ENCODE measurements around the gene PLEKHH1.

PLEKHH1 gene

GRCh38 chr14:67562025-67562775 is 29.1 kb downstream of the PLEKHH1 start:
- Histone ChIP-seq H3K9ac (ENCODE audit: low read length) (no peak overlapping the region), H3K18ac (ENCODE audit: low read length) (no peak overlapping the region), H3K79me2 (ENCODE audit: control insufficient read depth, insufficient read depth, low read length) (no peaks in the 10 kb centered on the region), H3K27ac (ENCODE audit: low read depth, low read length) (no peak overlapping the region), H3K56ac (ENCODE audit: low read length) (no peak overlapping the region), H4K8ac (ENCODE audit: low read depth, low read length) (no peak overlapping the region), H3K27me3 (ENCODE audit: insufficient read depth, low read length, poor library complexity) (no peaks in the 10 kb centered on the region), H2BK120ac (ENCODE audit: low read depth, low read length) (no peak overlapping the region), H3K36me3 (ENCODE audit: control insufficient read depth, insufficient read depth, low read length) (no peaks in the 10 kb centered on the region), H3K4me2 (ENCODE audit: low read length) (no peak overlapping the region), H3K79me1 (ENCODE audit: low read length) (no peaks in the 10 kb centered on the region), H2BK5ac (ENCODE audit: low read length) (no peak overlapping the region), H2BK15ac (replicated peaks; ENCODE audit: low read depth) (no peak overlapping the region), H3K4me3 (ENCODE audit: low read length) (no peak overlapping the region), H4K5ac (ENCODE audit: low read length) (no peak overlapping the region), H3K4ac (ENCODE audit: low read depth, low read length) (no peak overlapping the region), H2AK5ac (ENCODE audit: low read length) (no peak overlapping the region), H3K23ac (ENCODE audit: low read length) (no peak overlapping the region), H3K4me1 (ENCODE audit: control insufficient read depth, low read depth, low read length) (no peaks in the 10 kb centered on the region)
- no peak for DNase-seq
- WGBS (ENCODE audit: extremely low coverage, insufficient coverage, low lambda C conversion rate) = no CpG with 5 or more reads among the region's 14 CpGs

DNA sequence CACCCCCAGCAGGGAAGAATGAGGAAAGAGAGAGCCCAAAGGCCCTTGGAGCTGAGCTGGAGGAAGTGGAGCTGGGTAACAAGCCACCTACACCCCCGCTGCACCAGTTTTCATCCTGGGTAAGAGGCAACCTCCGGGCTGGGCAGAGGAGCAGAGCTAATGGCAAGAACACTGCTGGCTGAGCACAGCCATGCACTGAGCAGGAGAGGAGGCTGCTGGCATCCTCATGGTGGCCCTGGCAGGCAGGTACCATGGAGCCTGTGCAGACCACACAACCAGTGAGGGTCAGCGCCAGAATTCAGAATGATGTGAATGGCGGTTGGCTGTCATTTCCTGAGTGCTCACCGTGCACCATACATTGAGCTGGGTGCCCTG is 29.7 kb downstream of the PLEKHH1 start:
- Histone ChIP-seq H3K79me2 (ENCODE audit: control insufficient read depth, insufficient read depth, low read length) (no peaks in the 10 kb centered on the region), H3K4me3 (ENCODE audit: low read length) (no peak overlapping the region), H3K18ac (ENCODE audit: low read length) (no peak overlapping the region), H3K27me3 (ENCODE audit: insufficient read depth, low read length, poor library complexity) (no peaks in the 10 kb centered on the region), H2BK5ac (ENCODE audit: low read length) (no peak overlapping the region), H3K27ac (ENCODE audit: low read depth, low read length) (no peak overlapping the region), H2AK5ac (ENCODE audit: low read length) (no peak overlapping the region), H4K8ac (ENCODE audit: low read depth, low read length) (no peak overlapping the region), H3K23ac (ENCODE audit: low read length) (no peak overlapping the region), H3K4me1 (ENCODE audit: control insufficient read depth, low read depth, low read length) (no peaks in the 10 kb centered on the region), H4K5ac (ENCODE audit: low read length) (no peak overlapping the region), H3K36me3 (ENCODE audit: control insufficient read depth, insufficient read depth, low read length) (no peaks in the 10 kb centered on the region), H2BK120ac (ENCODE audit: low read depth, low read length) (no peak overlapping the region), H2BK15ac (replicated peaks; ENCODE audit: low read depth) (no peak overlapping the region), H3K56ac (ENCODE audit: low read length) (no peak overlapping the region), H3K79me1 (ENCODE audit: low read length) (no peaks in the 10 kb centered on the region), H3K4me2 (ENCODE audit: low read length) (no peak overlapping the region), H3K9ac (ENCODE audit: low read length) (no peak overlapping the region), H3K4ac (ENCODE audit: low read depth, low read length) (no peak overlapping the region)
- no peak for DNase-seq
- no CpG with 5 or more reads among the region's 5 CpGs for WGBS (ENCODE audit: extremely low coverage, insufficient coverage, low lambda C conversion rate)

DNA sequence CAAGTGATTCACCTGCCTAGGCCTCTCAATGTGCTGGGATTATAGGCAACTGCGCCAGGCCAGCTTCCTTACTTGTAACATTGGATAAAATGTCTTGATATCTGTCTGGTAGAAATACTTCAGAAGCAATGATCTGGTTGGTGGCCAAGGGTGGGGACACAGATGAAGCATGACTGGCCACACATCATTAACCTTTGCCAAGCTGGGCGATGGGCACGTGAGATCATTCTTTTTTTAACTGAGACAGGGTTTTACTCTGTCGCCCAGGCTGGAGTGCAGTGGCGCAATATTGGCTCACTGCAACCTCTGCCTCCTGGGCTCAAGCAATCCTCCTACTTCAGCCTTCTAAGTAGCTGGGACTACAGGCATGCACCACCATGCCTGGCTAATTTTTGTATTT is 31.1 kb downstream of the PLEKHH1 start:
- no peak overlapping the region for H3K56ac ChIP-seq (ENCODE audit: low read length)
- H3K9ac ChIP-seq (ENCODE audit: low read length) = no peak overlapping the region
- no peak overlapping the region for H4K5ac ChIP-seq (ENCODE audit: low read length)
- no peak for DNase-seq
- H2BK120ac ChIP-seq (ENCODE audit: low read depth, low read length) = no peak overlapping the region
- no peak overlapping the region for H3K4me3 ChIP-seq (ENCODE audit: low read length)
- no peak overlapping the region for H3K18ac ChIP-seq (ENCODE audit: low read length)
- H3K79me2 ChIP-seq (ENCODE audit: control insufficient read depth, insufficient read depth, low read length) = no peaks in the 10 kb centered on the region
- no CpG with 5 or more reads among the region's 5 CpGs for WGBS (ENCODE audit: extremely low coverage, insufficient coverage, low lambda C conversion rate)
- H3K79me1 ChIP-seq (ENCODE audit: low read length) = no peaks in the 10 kb centered on the region
- H3K4me2 ChIP-seq (ENCODE audit: low read length) = no peak overlapping the region
- no peaks in the 10 kb centered on the region for H3K4me1 ChIP-seq (ENCODE audit: control insufficient read depth, low read depth, low read length)
- H4K8ac ChIP-seq (ENCODE audit: low read depth, low read length) = no peak overlapping the region
- H3K27ac ChIP-seq (ENCODE audit: low read depth, low read length) = no peak overlapping the region
- H3K23ac ChIP-seq (ENCODE audit: low read length) = no peak overlapping the region
- H2BK15ac ChIP-seq (replicated peaks; ENCODE audit: low read depth) = no peak overlapping the region
- no peaks in the 10 kb centered on the region for H3K27me3 ChIP-seq (ENCODE audit: insufficient read depth, low read length, poor library complexity)
- no peak overlapping the region for H2BK5ac ChIP-seq (ENCODE audit: low read length)
- no peak overlapping the region for H2AK5ac ChIP-seq (ENCODE audit: low read length)
- no peak overlapping the region for H3K4ac ChIP-seq (ENCODE audit: low read depth, low read length)
- H3K36me3 ChIP-seq (ENCODE audit: control insufficient read depth, insufficient read depth, low read length) = no peaks in the 10 kb centered on the region

DNA sequence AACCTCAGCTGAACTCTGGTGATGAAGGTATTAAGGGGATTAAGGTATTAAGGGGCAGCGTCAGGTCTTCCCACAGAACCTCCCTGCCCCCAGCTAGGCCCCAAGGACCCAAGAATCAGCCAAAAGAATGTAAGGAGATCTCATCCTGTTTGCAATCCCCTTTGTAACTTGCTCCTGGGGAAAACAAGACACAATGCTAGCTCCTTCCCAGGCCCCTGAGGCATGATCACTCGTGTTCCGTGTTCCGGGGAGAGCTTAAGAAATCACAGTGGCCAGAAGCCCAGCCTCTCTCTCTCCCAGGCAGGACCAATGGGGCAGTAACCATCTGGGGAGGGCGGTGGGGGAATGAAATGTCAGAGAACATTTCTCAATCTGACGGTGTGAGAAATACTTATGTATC is 33.8 kb downstream of the PLEKHH1 start:
- no peak overlapping the region for H3K4me2 ChIP-seq (ENCODE audit: low read length)
- no peaks in the 10 kb centered on the region for H3K79me2 ChIP-seq (ENCODE audit: control insufficient read depth, insufficient read depth, low read length)
- no peak overlapping the region for H2BK5ac ChIP-seq (ENCODE audit: low read length)
- DNase-seq = peak; percentile 57
- no peak overlapping the region for H3K9ac ChIP-seq (ENCODE audit: low read length)
- H3K36me3 ChIP-seq (ENCODE audit: control insufficient read depth, insufficient read depth, low read length) = no peaks in the 10 kb centered on the region
- no peak overlapping the region for H3K18ac ChIP-seq (ENCODE audit: low read length)
- H2BK120ac ChIP-seq (ENCODE audit: low read depth, low read length) = no peak overlapping the region
- no peak overlapping the region for H3K4ac ChIP-seq (ENCODE audit: low read depth, low read length)
- no peak overlapping the region for H4K8ac ChIP-seq (ENCODE audit: low read depth, low read length)
- no peaks in the 10 kb centered on the region for H3K79me1 ChIP-seq (ENCODE audit: low read length)
- H3K27ac ChIP-seq (ENCODE audit: low read depth, low read length) = no peak overlapping the region
- no peaks in the 10 kb centered on the region for H3K27me3 ChIP-seq (ENCODE audit: insufficient read depth, low read length, poor library complexity)
- H3K56ac ChIP-seq (ENCODE audit: low read length) = no peak overlapping the region
- no CpG with 5 or more reads among the region's 6 CpGs for whole genome bisulfite sequencing (ENCODE audit: extremely low coverage, insufficient coverage, low lambda C conversion rate)
- H4K5ac ChIP-seq (ENCODE audit: low read length) = no peak overlapping the region
- no peak overlapping the region for H2BK15ac ChIP-seq (replicated peaks; ENCODE audit: low read depth)
- H2AK5ac ChIP-seq (ENCODE audit: low read length) = no peak overlapping the region
- H3K4me1 ChIP-seq (ENCODE audit: control insufficient read depth, low read depth, low read length) = no peaks in the 10 kb centered on the region
- no peak overlapping the region for H3K4me3 ChIP-seq (ENCODE audit: low read length)
- no peak overlapping the region for H3K23ac ChIP-seq (ENCODE audit: low read length)

- no peak for DNase-seq
- no peak overlapping the region for H3K56ac ChIP-seq (ENCODE audit: low read length)
- no peak overlapping the region for H2AK5ac ChIP-seq (ENCODE audit: low read length)
- no peak overlapping the region for H3K4me3 ChIP-seq (ENCODE audit: low read length)
- WGBS (ENCODE audit: extremely low coverage, insufficient coverage, low lambda C conversion rate) = no CpG with 5 or more reads among the region's 3 CpGs
- H2BK120ac ChIP-seq (ENCODE audit: low read depth, low read length) = no peak overlapping the region
- no peak overlapping the region for H3K9ac ChIP-seq (ENCODE audit: low read length)
- H2BK15ac ChIP-seq (replicated peaks; ENCODE audit: low read depth) = no peak overlapping the region
- H2BK5ac ChIP-seq (ENCODE audit: low read length) = no peak overlapping the region
- no peaks in the 10 kb centered on the region for H3K27me3 ChIP-seq (ENCODE audit: insufficient read depth, low read length, poor library complexity)
- H3K4me1 ChIP-seq (ENCODE audit: control insufficient read depth, low read depth, low read length) = no peaks in the 10 kb centered on the region
- H3K18ac ChIP-seq (ENCODE audit: low read length) = no peak overlapping the region
- H4K8ac ChIP-seq (ENCODE audit: low read depth, low read length) = no peak overlapping the region
- no peaks in the 10 kb centered on the region for H3K79me1 ChIP-seq (ENCODE audit: low read length)
- H3K4ac ChIP-seq (ENCODE audit: low read depth, low read length) = no peak overlapping the region
- no peaks in the 10 kb centered on the region for H3K79me2 ChIP-seq (ENCODE audit: control insufficient read depth, insufficient read depth, low read length)
- H3K23ac ChIP-seq (ENCODE audit: low read length) = no peak overlapping the region
- H4K5ac ChIP-seq (ENCODE audit: low read length) = no peak overlapping the region
- no peak overlapping the region for H3K27ac ChIP-seq (ENCODE audit: low read depth, low read length)
- no peaks in the 10 kb centered on the region for H3K36me3 ChIP-seq (ENCODE audit: control insufficient read depth, insufficient read depth, low read length)
- H3K4me2 ChIP-seq (ENCODE audit: low read length) = no peak overlapping the region
Observed at GRCh38 chr14:67567654-67568053, 34.6 kb downstream of the PLEKHH1 start.
